ENCODE data around the gene TNNT1. TPM values are rescaled to one million over a fixed set of nuclear protein-coding genes. Genes with fewer than 3 reads are reported as not detected.
A peak's percentile ranks its signal among the peaks of the same experiment; 100 is the strongest.
"Not testable (repeated sequence)": the region's sequence is repeated elsewhere in the genome, so short reads cannot be mapped to it uniquely, and the experiment has no call there.

Gene TNNT1
- total RNA-seq, 2 donors from 2014 or later = 1.3 TPM; not detected in 1

DNA sequence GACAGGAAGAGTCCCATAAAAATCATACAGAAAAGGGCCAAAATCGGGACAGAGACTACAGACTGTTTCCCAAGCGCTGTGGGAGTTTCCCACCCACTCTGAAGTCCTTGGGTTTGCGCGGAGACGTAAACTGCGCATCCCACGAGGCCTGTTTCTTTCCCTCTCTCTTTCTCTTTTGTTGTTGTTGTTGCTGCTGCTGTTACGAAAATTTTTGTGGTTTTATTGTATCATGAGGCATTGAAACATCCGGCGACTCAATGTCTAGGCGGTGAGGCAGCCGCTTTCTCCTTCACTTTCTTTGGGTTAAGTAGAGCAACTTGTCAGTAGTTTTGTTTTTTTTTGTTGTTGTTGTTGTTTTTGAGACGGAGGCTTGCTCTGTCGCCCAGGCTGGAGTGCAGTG, 30.0 kb downstream of the TNNT1 start:
- H3K27ac Mint-ChIP-seq = no peak overlapping the region
- peaks cover 25% of the 10 kb centered on the region in 2 donors for H3K36me3 Mint-ChIP-seq
- H3K9me3 Mint-ChIP-seq = no peaks in the 10 kb centered on the region
- ATAC-seq (no peak), DNase-seq (ENCODE audit: low spot score in 2 of 2) (no peak)

DNA sequence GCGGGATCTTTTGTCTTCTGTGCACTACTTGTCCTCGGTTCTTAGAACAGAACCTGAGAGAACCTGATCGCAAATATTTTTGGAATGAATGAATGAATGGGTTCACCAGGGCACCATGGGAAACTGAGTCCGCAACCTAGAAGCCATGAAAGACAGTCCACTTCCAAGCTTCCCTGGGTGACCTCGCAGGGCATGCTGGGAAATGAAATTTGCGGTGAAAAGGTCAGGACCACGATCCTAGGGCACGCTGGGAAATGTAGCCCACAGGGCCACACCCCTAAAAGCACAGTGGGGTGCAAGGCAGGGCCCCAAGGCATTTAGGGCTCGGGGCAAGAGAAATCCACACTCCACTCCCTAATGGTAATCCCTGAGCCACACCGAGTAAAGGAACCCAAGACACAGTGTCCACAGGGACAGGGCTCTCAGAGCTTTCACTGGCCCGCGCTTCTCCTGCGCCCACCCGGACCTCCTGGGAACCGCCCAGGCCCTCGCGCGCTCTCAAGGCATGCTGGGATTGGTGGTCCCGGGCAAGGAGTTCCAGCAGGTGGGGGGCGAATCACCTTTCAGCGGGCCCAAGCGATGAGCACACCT, 30.5 kb downstream of the TNNT1 start:
- no peaks in the 10 kb centered on the region for H3K9me3 Mint-ChIP-seq
- H3K27ac Mint-ChIP-seq = peak overlapping the region; percentile 92 to 98
- ATAC-seq (no peak), DNase-seq (ENCODE audit: low spot score in 2 of 2) (no peak)
- peaks cover 25% of the 10 kb centered on the region in 2 donors for H3K36me3 Mint-ChIP-seq

DNA sequence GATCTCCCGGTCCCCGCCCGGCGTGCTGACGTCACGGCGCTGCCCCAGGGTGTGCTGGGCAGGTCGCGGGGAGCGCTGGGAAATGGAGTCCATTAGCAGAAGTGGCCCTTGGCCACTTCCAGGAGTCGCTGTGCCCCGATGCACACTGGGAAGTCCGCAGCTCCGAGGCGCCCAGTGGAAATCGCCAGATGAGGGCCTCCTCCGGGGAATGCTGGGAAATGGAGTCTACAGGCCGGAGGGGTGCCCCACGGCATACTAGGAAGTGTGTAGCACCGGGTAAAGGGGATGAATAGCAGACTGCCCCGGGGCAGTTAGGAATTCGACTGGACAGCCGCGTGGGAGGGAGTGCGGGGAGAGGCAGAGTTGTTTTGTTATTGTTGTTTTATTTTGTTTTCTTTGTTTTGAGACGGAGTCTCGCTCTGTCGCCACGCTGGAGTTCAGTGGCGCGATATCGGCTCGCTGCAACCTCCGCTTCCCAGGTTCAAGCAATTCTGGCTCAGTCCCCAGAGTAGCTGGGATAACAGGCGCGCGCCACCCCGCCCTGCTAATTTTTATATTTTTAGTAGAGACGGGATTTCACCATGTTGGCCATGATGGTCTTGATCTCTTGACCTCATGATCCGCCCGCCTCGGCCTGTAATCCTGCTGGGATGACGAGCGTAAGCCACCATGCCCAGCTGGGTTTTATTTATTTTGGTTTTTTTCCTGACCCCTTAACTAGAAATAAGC, 31.2 kb downstream of the TNNT1 start:
- DNase-seq (ENCODE audit: low spot score in 2 of 2) (peak; percentile 93 to 94), ATAC-seq (peak; percentile 94 to 97)
- no peaks in the 10 kb centered on the region for H3K9me3 Mint-ChIP-seq
- H3K27ac Mint-ChIP-seq = peak overlapping the region; percentile 92 to 98
- peaks cover 25% of the 10 kb centered on the region in 2 donors for H3K36me3 Mint-ChIP-seq

DNA sequence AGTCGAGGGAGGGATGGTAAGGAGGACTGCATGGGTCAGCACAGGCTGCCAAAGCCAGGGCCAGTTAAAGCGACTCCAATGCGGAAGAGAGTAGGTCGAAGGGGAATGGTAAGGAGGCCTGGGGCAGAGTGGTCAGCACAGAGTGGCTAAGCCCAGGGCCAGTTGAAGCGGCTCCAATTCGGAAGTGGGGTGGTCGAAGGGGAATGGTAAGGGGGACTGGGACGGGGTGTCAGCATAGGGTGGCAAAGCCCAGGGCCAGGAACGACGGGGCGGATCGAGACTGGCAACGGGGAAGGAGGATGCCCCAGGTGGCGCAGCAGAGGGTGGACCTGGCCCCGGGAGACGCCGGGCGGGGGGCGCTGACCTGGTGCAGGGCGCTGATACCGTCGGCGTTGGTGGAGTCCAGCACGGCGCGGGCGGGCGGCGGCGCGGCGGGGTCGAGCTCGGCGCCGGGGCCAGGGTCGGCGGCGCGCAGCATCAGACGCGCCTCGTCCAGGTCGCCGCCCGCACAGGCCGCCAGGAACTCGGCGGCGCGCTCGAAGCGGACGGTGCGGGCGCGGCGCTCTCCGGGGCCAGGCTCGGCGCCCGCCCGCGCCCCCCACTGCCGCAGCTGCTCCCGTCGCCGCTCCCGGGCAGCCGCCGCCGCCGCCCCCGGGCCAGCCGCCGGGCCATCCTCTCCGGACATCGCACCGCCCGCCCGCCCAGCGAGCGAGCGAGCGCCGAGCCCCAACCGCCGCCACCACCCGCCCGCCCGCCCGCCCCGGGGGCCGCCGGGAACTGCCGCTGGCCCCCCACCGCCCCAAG, 31.9 kb downstream of the TNNT1 start, which contains the start of gene PPP1R12C:
Gene PPP1R12C (minus strand): TSS at position 779 of the 804 bp plus-strand sequence. CDS start 94 bp downstream, at position 685.
- Mint-ChIP-seq H3K27ac (peak within 1 kb of the TSS; percentile 92 to 98), H3K9me3 (no peaks in the 10 kb centered on the region), H3K36me3 (peaks cover 25% of the 10 kb centered on the region in 2 donors)
- peak; percentile 17 to 30 for ATAC-seq
- no peak for DNase-seq (ENCODE audit: low spot score in 2 of 2)

DNA sequence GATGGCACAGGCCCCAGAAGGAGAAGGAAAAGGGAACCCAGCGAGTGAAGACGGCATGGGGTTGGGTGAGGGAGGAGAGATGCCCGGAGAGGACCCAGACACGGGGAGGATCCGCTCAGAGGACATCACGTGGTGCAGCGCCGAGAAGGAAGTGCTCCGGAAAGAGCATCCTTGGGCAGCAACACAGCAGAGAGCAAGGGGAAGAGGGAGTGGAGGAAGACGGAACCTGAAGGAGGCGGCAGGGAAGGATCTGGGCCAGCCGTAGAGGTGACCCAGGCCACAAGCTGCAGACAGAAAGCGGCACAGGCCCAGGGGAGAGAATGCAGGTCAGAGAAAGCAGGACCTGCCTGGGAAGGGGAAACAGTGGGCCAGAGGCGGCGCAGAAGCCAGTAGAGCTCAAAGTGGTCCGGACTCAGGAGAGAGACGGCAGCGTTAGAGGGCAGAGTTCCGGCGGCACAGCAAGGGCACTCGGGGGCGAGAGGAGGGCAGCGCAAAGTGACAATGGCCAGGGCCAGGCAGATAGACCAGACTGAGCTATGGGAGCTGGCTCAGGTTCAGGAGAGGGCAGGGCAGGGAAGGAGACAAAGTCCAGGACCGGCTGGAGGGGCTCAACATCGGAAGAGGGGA, 32.7 kb downstream of the TNNT1 start:
- ATAC-seq (peak; percentile 45 to 63), DNase-seq (ENCODE audit: low spot score in 2 of 2) (peak in 1 of 2 donors; percentile 53)
- peaks cover 25% of the 10 kb centered on the region in 2 donors for H3K36me3 Mint-ChIP-seq
- H3K27ac Mint-ChIP-seq = peak overlapping the region; percentile 92
- no peaks in the 10 kb centered on the region for H3K9me3 Mint-ChIP-seq

DNA sequence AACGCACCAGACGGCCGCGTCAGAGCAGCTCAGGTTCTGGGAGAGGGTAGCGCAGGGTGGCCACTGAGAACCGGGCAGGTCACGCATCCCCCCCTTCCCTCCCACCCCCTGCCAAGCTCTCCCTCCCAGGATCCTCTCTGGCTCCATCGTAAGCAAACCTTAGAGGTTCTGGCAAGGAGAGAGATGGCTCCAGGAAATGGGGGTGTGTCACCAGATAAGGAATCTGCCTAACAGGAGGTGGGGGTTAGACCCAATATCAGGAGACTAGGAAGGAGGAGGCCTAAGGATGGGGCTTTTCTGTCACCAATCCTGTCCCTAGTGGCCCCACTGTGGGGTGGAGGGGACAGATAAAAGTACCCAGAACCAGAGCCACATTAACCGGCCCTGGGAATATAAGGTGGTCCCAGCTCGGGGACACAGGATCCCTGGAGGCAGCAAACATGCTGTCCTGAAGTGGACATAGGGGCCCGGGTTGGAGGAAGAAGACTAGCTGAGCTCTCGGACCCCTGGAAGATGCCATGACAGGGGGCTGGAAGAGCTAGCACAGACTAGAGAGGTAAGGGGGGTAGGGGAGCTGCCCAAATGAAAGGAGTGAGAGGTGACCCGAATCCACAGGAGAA, 33.5 kb downstream of the TNNT1 start:
- no peak for DNase-seq (ENCODE audit: low spot score in 2 of 2)
- peaks cover 25% of the 10 kb centered on the region in 2 donors for H3K36me3 Mint-ChIP-seq
- no peaks in the 10 kb centered on the region for H3K9me3 Mint-ChIP-seq
- H3K27ac Mint-ChIP-seq = peak overlapping the region; percentile 92
- no peak for ATAC-seq

DNA sequence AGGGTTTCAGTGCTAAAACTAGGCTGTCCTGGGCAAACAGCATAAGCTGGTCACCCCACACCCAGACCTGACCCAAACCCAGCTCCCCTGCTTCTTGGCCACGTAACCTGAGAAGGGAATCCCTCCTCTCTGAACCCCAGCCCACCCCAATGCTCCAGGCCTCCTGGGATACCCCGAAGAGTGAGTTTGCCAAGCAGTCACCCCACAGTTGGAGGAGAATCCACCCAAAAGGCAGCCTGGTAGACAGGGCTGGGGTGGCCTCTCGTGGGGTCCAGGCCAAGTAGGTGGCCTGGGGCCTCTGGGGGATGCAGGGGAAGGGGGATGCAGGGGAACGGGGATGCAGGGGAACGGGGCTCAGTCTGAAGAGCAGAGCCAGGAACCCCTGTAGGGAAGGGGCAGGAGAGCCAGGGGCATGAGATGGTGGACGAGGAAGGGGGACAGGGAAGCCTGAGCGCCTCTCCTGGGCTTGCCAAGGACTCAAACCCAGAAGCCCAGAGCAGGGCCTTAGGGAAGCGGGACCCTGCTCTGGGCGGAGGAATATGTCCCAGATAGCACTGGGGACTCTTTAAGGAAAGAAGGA, 34.4 kb downstream of the TNNT1 start:
- Mint-ChIP-seq H3K36me3 (peaks cover 25 to 29% of the 10 kb centered on the region in 2 donors), H3K9me3 (no peaks in the 10 kb centered on the region), H3K27ac (peak overlapping the region in 1 of 2 donors; percentile 72)
- ATAC-seq = no peak
- DNase-seq (ENCODE audit: low spot score in 2 of 2) = no peak

DNA sequence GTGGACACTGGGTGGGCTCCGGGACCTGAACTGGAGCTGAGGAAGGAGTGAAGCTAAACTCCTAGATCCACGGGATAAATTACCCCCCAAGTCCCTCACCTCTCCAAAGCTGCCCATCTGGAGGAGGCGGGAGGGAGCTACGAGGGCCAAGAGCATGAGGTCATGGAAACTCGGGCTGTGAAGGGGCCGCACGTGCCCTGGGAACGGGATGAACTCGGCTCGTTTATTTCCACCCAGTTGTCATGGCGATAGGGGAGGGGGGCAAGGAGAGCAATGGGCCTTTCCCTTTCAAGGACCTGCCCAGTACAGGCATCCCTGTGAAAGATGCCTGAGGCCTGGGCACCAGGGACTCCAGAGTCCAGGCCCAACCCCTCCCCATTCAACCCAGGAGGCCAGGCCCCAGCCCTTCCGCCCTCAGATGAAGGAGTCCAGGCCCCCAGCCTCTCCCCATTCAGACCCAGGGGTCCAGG, 35.4 kb downstream of the TNNT1 start:
- H3K27ac Mint-ChIP-seq = no peak overlapping the region
- ATAC-seq (no peak), DNase-seq (ENCODE audit: low spot score in 2 of 2) (no peak)
- no peaks in the 10 kb centered on the region for H3K9me3 Mint-ChIP-seq
- H3K36me3 Mint-ChIP-seq = peaks cover 25 to 30% of the 10 kb centered on the region in 2 donors

DNA sequence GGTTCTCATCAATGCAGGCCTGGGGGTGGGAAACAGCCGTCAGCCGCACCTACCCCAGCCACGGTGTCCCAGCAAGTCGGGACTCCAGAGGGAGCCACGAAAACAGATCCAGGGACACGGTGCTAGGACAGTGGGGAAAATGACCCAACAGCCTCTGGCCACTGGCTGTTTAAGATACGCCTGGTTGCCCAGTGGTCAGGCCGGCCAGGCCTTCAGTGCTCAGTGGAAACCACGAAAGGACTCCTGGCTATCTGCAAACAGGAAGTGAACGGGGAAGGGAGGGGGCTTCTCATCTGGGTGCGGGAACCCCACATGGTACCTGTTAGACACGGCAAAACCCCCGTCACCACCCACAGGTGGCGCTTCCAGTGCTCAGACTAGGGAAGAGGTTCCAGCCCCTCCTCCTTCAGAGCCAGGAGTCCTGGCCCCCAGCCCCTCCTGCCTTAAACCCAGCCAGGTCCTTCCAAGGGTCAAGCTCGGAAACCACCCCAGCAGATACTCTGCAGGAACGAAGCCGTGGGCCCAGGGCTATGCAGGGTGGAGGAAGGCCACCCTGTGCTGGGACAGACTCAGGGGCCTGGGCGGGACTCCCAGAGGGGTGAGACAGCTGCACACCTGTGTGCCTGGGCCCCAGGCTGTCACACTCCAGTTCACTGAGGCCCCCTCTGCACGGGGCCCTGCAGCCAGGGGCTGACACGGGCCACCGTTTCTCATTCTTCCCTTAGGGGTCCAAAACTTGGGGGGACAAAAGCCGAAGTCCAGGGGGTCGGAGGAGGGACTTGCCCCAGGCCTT, 36.0 kb downstream of the TNNT1 start:
- Mint-ChIP-seq H3K9me3 (no peaks in the 10 kb centered on the region), H3K27ac (no peak overlapping the region), H3K36me3 (peaks cover 21 to 29% of the 10 kb centered on the region in 2 donors)
- ATAC-seq = no peak
- no peak for DNase-seq (ENCODE audit: low spot score in 2 of 2)

DNA sequence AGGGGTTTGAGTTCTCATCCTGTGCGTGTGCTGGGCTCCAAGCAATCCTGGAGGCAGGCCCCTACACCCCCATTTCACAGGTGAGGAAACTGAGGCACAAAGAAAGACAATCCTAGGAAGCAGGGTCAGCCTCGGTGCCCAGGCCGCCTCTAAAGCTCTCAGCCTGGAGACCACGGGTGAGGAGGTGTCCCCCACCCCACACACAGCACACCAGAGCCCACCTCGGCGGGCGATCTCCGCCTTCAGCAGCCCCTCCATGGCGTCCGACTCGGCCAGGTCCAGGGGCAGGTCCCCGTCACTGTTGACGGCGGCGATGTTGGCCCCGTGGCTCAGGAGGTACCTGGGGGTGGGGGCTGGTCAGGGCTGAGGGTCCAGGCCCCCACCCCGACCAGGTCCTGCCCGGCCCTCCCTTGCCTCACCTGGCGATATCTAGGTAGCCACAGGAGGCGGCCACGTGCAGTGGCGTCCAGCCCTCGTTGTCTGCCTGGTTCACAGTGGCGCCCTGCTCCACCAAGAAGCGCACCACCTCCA, 36.7 kb downstream of the TNNT1 start:
- ATAC-seq = no peak
- DNase-seq (ENCODE audit: low spot score in 2 of 2) = no peak
- Mint-ChIP-seq H3K36me3 (peaks cover 15 to 24% of the 10 kb centered on the region in 2 donors), H3K27ac (no peak overlapping the region), H3K9me3 (no peaks in the 10 kb centered on the region)

DNA sequence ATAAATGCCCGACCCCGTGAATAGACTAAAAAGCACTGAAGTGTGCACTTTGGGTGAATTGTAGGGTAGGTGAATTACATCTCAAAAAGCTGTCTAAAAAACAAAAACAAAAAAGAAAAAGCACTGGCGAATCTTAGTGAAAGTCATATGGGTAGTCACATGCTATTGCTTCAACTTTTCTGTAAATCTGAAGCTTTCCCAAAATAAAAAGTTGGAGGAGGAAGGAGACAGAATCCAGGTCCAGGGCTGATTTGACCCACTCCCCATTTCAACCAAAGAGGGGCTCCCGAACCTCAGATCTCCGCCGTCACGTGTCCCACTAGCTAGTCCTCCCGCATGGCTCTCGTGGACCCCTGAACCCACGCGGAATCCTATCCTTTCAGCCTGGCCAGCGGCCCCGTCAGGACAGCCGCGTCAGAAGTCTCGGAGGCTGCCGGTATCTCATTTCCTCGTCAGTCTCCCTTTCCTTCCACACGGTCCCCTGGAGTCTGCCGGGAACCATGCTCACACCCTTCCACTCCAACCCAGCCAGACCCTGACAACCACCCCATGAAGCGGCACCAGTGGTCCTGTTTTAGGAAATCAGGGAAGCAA, 37.7 kb downstream of the TNNT1 start:
- no peak for ATAC-seq
- Mint-ChIP-seq H3K36me3 (peaks cover 8 to 23% of the 10 kb centered on the region in 2 donors), H3K9me3 (no peaks in the 10 kb centered on the region), H3K27ac (no peak overlapping the region)
- no peak for DNase-seq (ENCODE audit: low spot score in 2 of 2)

DNA sequence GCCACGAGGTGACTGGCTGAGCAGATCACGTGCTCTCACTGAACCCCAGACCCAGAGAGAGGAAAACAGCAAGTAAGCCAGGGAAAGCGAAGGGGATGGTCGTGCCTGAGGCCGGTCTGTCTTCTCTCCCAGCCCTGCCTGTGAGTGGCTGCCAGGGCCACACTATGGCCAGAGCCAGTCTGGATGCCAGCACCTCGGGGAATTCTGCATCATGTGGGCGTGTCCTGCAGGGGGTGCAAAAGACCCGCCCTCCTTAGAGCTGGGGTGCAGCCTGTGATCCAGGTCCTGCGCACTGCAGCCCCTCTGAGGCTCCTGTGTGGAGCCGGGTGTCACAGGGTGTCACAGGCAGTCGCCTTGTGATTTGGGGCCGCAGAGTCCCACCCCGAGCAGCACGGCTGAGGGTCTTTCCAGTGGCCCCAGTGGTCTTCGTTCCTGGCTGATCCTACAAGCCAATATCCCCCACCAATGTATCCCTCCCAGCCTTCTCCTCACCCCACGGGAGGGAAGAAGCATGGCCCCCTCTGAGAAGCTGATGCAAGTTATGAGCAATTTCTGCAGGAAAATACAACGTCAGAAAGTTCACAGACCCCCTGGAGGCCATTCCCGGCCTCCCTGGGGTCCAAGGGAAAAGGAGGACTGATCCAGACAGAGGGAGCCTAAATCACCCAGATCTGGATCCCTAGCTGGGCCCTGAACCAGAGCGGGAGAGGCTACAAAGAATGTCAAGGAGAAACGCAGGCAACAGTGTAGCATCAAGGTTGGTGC, 39.3 kb downstream of the TNNT1 start:
- ATAC-seq (no peak), DNase-seq (ENCODE audit: low spot score in 2 of 2) (no peak)
- Mint-ChIP-seq H3K9me3 (no peaks in the 10 kb centered on the region), H3K36me3 (peaks cover 0 to 17% of the 10 kb centered on the region in 2 donors), H3K27ac (peak overlapping the region in 1 of 2 donors; percentile 29)

DNA sequence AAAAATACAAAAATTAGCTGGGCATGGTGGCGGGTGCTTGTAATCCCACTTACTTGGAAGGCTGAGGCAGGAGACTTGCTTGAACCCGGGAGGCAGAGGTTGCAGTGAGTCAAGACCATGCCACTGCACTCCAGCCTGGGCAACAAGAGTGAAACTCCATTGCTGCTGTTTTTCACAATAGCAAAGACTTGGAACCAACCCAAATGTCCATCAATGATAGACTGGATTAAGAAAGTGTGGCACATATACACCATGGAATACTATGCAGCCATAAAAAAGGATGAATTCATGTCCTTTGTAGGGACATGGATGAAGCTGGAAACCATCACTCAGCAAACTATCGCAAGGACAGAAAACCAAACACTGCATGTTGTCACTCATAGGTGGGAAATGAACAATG, 41.8 kb downstream of the TNNT1 start:
- H3K9me3 Mint-ChIP-seq; DNase-seq (ENCODE audit: low spot score in 2 of 2); ATAC-seq; H3K27ac Mint-ChIP-seq: not testable (repeated sequence)
- peaks cover 0 to 25% of the 10 kb centered on the region in 2 donors for H3K36me3 Mint-ChIP-seq

DNA sequence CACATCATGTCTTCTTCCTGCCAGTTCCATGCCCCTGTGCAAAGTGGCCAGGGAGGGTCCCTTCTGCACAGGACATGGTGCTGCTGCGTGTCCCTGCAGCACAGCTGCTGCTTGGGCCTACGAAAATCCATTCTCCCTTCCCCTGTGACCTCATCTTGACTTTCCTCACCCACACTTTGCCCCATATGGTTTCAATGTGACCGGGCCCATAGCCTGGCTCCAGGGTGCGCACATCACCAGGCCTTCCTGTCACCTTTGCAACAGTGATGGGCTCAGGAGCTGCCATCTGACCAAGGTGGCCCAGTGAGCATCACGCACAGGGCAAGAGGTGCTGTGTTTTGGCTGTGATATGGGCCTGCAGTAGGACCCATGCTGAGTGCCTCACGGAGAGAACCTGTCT, 42.4 kb downstream of the TNNT1 start:
- Mint-ChIP-seq H3K27ac (no peak overlapping the region), H3K36me3 (peaks cover 0 to 25% of the 10 kb centered on the region in 2 donors), H3K9me3 (no peaks in the 10 kb centered on the region)
- DNase-seq (ENCODE audit: low spot score in 2 of 2) = no peak
- ATAC-seq = no peak
